ENCODE measurements around the gene ST3GAL5. TPM values are rescaled to one million over a fixed set of nuclear protein-coding genes. Genes with fewer than 3 reads are reported as not detected.

ST3GAL5 gene
- total RNA-seq, 2 donors from 2014 or later, result 24.7 to 38.6 TPM

GRCh38 chr2:85905187-85905666 lies 16.4 kb upstream of the ST3GAL5 start:
- Histone ChIP-seq H3K9me3 (no peaks in the 10 kb centered on the region), H3K36me3 (no peaks in the 10 kb centered on the region), H3K4me3 (no peak overlapping the region), H3K27ac (peak overlapping the region in 1 of 2 donors; percentile 18), H3K4me1 (replicated peaks) (no peaks in the 10 kb centered on the region), H3K27me3 (replicated peaks; ENCODE audit: insufficient read depth) (no peaks in the 10 kb centered on the region)
- no peak for TF ChIP-seq POLR2A (IDR thresholded peaks at IDR 0.05)
- no peak for TF ChIP-seq CTCF (IDR thresholded peaks at IDR 0.05)
- peak; percentile 49 for TF ChIP-seq POLR2AphosphoS5 (IDR thresholded peaks at IDR 0.05)
- peak; percentile 36 for DNase-seq (ENCODE audit: low spot score)
- intact Hi-C loops (cut with DNase I), result no loop called here
- WGBS, result 43% methylated on average over 4 of the region's 4 CpGs

- no peaks in the 10 kb centered on the region for H3K9me3 ChIP-seq
- H3K4me1 ChIP-seq (replicated peaks), result no peaks in the 10 kb centered on the region
- no peak overlapping the region for H3K4me3 ChIP-seq
- DNase-seq (ENCODE audit: low spot score), result no peak
- no peak for TF ChIP-seq POLR2AphosphoS5 (IDR thresholded peaks at IDR 0.05)
- TF ChIP-seq CTCF (IDR thresholded peaks at IDR 0.05), result no peak
- TF ChIP-seq POLR2A (IDR thresholded peaks at IDR 0.05), result no peak
- no peaks in the 10 kb centered on the region for H3K27me3 ChIP-seq (replicated peaks; ENCODE audit: insufficient read depth)
- WGBS, result 92% methylated on average over 8 of the region's 8 CpGs
- intact Hi-C loops (cut with DNase I), result no loop called here
- no peaks in the 10 kb centered on the region for H3K36me3 ChIP-seq
- H3K27ac ChIP-seq, result no peak overlapping the region
Observed at GRCh38 chr2:85903849-85904248, 15.1 kb upstream of the ST3GAL5 start.

GRCh38 chr2:85902496-85902895 lies 13.7 kb upstream of the ST3GAL5 start:
- no peaks in the 10 kb centered on the region for H3K36me3 ChIP-seq
- DNase-seq (ENCODE audit: low spot score), result no peak
- 44% methylated on average over 2 of the region's 2 CpGs for WGBS
- H3K27ac ChIP-seq, result no peak overlapping the region
- TF ChIP-seq POLR2AphosphoS5 (IDR thresholded peaks at IDR 0.05) (no peak), CTCF (IDR thresholded peaks at IDR 0.05) (no peak), POLR2A (IDR thresholded peaks at IDR 0.05) (no peak)
- H3K27me3 ChIP-seq (replicated peaks; ENCODE audit: insufficient read depth), result no peaks in the 10 kb centered on the region
- no peaks in the 10 kb centered on the region for H3K9me3 ChIP-seq
- no peaks in the 10 kb centered on the region for H3K4me1 ChIP-seq (replicated peaks)
- H3K4me3 ChIP-seq, result no peak overlapping the region
- intact Hi-C loops (cut with DNase I), result no loop called here

GRCh38 chr2:85901155-85901554 lies 12.4 kb upstream of the ST3GAL5 start:
- H3K4me1 ChIP-seq (replicated peaks), result no peaks in the 10 kb centered on the region
- H3K27me3 ChIP-seq (replicated peaks; ENCODE audit: insufficient read depth), result no peaks in the 10 kb centered on the region
- intact Hi-C loops (cut with DNase I), result no loop called here
- no peaks in the 10 kb centered on the region for H3K9me3 ChIP-seq
- TF ChIP-seq CTCF (IDR thresholded peaks at IDR 0.05) (no peak), POLR2A (IDR thresholded peaks at IDR 0.05) (no peak), POLR2AphosphoS5 (IDR thresholded peaks at IDR 0.05) (no peak)
- H3K27ac ChIP-seq, result no peak overlapping the region
- H3K4me3 ChIP-seq, result no peak overlapping the region
- 49% methylated on average over 2 of the region's 2 CpGs for WGBS
- DNase-seq (ENCODE audit: low spot score), result no peak
- no peaks in the 10 kb centered on the region for H3K36me3 ChIP-seq

GRCh38 chr2:85900366-85900765 lies 11.6 kb upstream of the ST3GAL5 start:
- TF ChIP-seq POLR2A (IDR thresholded peaks at IDR 0.05), result no peak
- no peak for TF ChIP-seq POLR2AphosphoS5 (IDR thresholded peaks at IDR 0.05)
- no peak for TF ChIP-seq CTCF (IDR thresholded peaks at IDR 0.05)
- H3K4me3 ChIP-seq, result no peak overlapping the region
- DNase-seq (ENCODE audit: low spot score), result no peak
- 93% methylated on average over 2 of the region's 2 CpGs for WGBS
- no peak overlapping the region for H3K27ac ChIP-seq
- intact Hi-C loops (cut with DNase I), result no loop called here
- no peaks in the 10 kb centered on the region for H3K36me3 ChIP-seq
- H3K4me1 ChIP-seq (replicated peaks), result no peaks in the 10 kb centered on the region
- H3K9me3 ChIP-seq, result no peaks in the 10 kb centered on the region
- no peaks in the 10 kb centered on the region for H3K27me3 ChIP-seq (replicated peaks; ENCODE audit: insufficient read depth)

Data from prostate gland (tissue), 2 donors.